SK-N-SH (cell line): ENCODE measurements around the gene STPG2. TPM values are rescaled to one million over a fixed set of nuclear protein-coding genes. Genes with fewer than 3 reads are reported as not detected.
"Not testable (repeated sequence)": the region's sequence is repeated elsewhere in the genome, so short reads cannot be mapped to it uniquely, and the experiment has no call there.

Source experiments
- CTCF ChIA-PET: fragments of 300-600, 350-600 bp; formaldehyde crosslinking; extraction: SDS; loops from one replicate; lab custom pipeline; 2021; lab: Yijun Ruan, JAX
- POLR2A ChIA-PET: fragments of 350-600 bp; sonication (Branson Sonifier 250); formaldehyde crosslinking; extraction: SDS; loops from one replicate; lab custom pipeline; 2020; ENCODE audit warnings: antibody characterized with exemption, inconsistent platforms; lab: Yijun Ruan, JAX
- DNase-seq: peaks from one replicate; pipeline ENCODE4 v3.0.0; 2012
- H2AFZ ChIP-seq: fragments of 200-600 bp; sonication (generic); 2 replicates; pipeline ENCODE4 v1.8.1; 2016; ENCODE audit warnings: antibody characterized with exemption, mild to moderate bottlenecking, low read depth
- H3F3A ChIP-seq: fragments of 200-600 bp; sonication (generic); replicated peaks from 2 replicates; pipeline ENCODE3; 2016; ENCODE audit warnings: antibody characterized with exemption, mild to moderate bottlenecking; ENCODE audit not compliant: insufficient read depth
- H3K27ac ChIP-seq, 2 experiments: fragments of 200-500 bp in 1 of 2; fragments of 200-600 bp in 1 of 2; sonication (Bioruptor generic) in 1 of 2; sonication (generic), shearing (Covaris generic) in 1 of 2; 2 replicates each; pipeline versions ENCODE4 v1.5.1 to v1.6.1; 2014 to 2016; ENCODE audit warnings: low read depth in 2 of 2, inconsistent platforms in 1 of 2, low read length in 1 of 2, mild to moderate bottlenecking in 1 of 2, mixed read lengths in 1 of 2
- H3K27me3 ChIP-seq: fragments of 200-600 bp; sonication (generic), shearing (Covaris generic); 2 replicates; pipeline ENCODE4 v1.6.1; 2016; ENCODE audit warnings: mixed run types; ENCODE audit not compliant: insufficient read depth
- H3K36me3 ChIP-seq, 2 experiments: fragments of 200-500 bp in 1 of 2; fragments of 200-600 bp in 1 of 2; sonication (Bioruptor generic) in 1 of 2; sonication (generic) in 1 of 2; replicated peaks in 1 of 2; 2 replicates each; pipeline versions ENCODE3 to v1.5.1; 2014 to 2016; ENCODE audit warnings: low read length in 1 of 2, mild to moderate bottlenecking in 1 of 2; ENCODE audit not compliant: insufficient read depth in 2 of 2, control insufficient read depth in 1 of 2
- H3K4me1 ChIP-seq, 2 experiments: fragments of 200-500 bp in 1 of 2; fragments of 200-600 bp in 1 of 2; sonication (Bioruptor generic) in 1 of 2; sonication (generic), shearing (Covaris generic) in 1 of 2; 2 replicates each; pipeline versions ENCODE4 v1.5.1 to v1.6.1; 2014 to 2016; ENCODE audit warnings: low read depth in 1 of 2, low read length in 1 of 2, mixed run types in 1 of 2; ENCODE audit not compliant: insufficient read depth in 2 of 2, control insufficient read depth in 1 of 2
- H3K4me2 ChIP-seq: fragments of 200-600 bp; sonication (generic), shearing (Covaris generic); 2 replicates; pipeline ENCODE4 v1.6.1; 2017; ENCODE audit warnings: mixed run types
- H3K4me3 ChIP-seq, 2 experiments: fragments of 200-500 bp in 1 of 2; fragments of 200-600 bp in 1 of 2; sonication (Bioruptor generic) in 1 of 2; sonication (generic), shearing (Covaris generic) in 1 of 2; 2 replicates each; pipeline versions ENCODE4 v1.5.1 to v1.8.1; 2014 to 2016; ENCODE audit warnings: low read depth in 2 of 2, inconsistent platforms in 1 of 2, low read length in 1 of 2, mild to moderate bottlenecking in 1 of 2, mixed read lengths in 1 of 2, moderate library complexity in 1 of 2
- H3K79me2 ChIP-seq: fragments of 200-600 bp; sonication (generic); 2 replicates; pipeline ENCODE4 v1.8.1; 2017; ENCODE audit warnings: mild to moderate bottlenecking; ENCODE audit not compliant: insufficient read depth
- H3K9ac ChIP-seq: fragments of 200-600 bp; sonication (generic); 2 replicates; pipeline ENCODE4 v1.6.1; 2017; ENCODE audit warnings: mixed run types
- H3K9me2 ChIP-seq: fragments of 200-600 bp; sonication (generic); 2 replicates; pipeline ENCODE4 v1.6.1; 2017; ENCODE audit warnings: mixed run types
- H3K9me3 ChIP-seq: fragments of 200-600 bp; sonication (generic); 2 replicates; pipeline ENCODE4 v1.6.1; 2017; ENCODE audit warnings: mixed run types, mild to moderate bottlenecking, moderate library complexity
- H4K20me1 ChIP-seq: fragments of 200-600 bp; sonication (generic); 2 replicates; pipeline ENCODE4 v1.6.1; 2017; ENCODE audit warnings: mild to moderate bottlenecking, mixed run types; ENCODE audit not compliant: insufficient read depth
- CHD2 ChIP-seq: fragments of 150-350 bp; IDR thresholded peaks from 2 replicates; pipeline ENCODE4 v1.6.1; 2018; ENCODE audit warnings: low read length; ENCODE audit not compliant: partially characterized antibody
- FOSL2 ChIP-seq: IDR thresholded peaks from 2 replicates; pipeline ENCODE4 v1.4.0; 2012; ENCODE audit warnings: low read depth, mild to moderate bottlenecking, moderate library complexity, borderline replicate concordance
- GATA2 ChIP-seq: sonication (generic); formaldehyde crosslinking; IDR thresholded peaks from 2 replicates; pipeline ENCODE4 v1.5.0; 2020; ENCODE audit warnings: mild to moderate bottlenecking, missing genetic modification reagents
- JUND ChIP-seq: IDR thresholded peaks from 2 replicates; pipeline ENCODE4 v1.4.0; 2012
- MEF2A ChIP-seq: IDR thresholded peaks from 2 replicates; pipeline ENCODE4 v1.4.0; 2012; ENCODE audit warnings: low read depth, borderline replicate concordance
- MXI1 ChIP-seq: IDR thresholded peaks from 2 replicates; pipeline ENCODE4 v1.6.1; 2012; ENCODE audit warnings: mild to moderate bottlenecking, low read depth, low read length, improper control_type of control experiment
- POLR2AphosphoS5 ChIP-seq: IDR thresholded peaks from 2 replicates; pipeline ENCODE4 v1.6.1; 2012; ENCODE audit warnings: low read depth, low read length
- RAD21 ChIP-seq: IDR thresholded peaks from 2 replicates; pipeline ENCODE4 v1.6.1; 2012; ENCODE audit warnings: mild to moderate bottlenecking, low read length
- RCOR1 ChIP-seq: fragments of 150-350 bp; IDR thresholded peaks from 2 replicates; pipeline ENCODE4 v1.6.1; 2017; ENCODE audit warnings: antibody characterized with exemption, low read length
- RFX5 ChIP-seq: IDR thresholded peaks from 2 replicates; pipeline ENCODE4 v1.6.1; 2012; ENCODE audit warnings: mild to moderate bottlenecking, improper control_type of control experiment, low read length
- YY1 ChIP-seq: IDR thresholded peaks from 2 replicates; pipeline ENCODE4 v1.4.0; 2012; ENCODE audit warnings: low read depth, mild to moderate bottlenecking
- WGBS: methylation state at CpG from one replicate; pipeline ENCODE4 v1.1.6; 2017; ENCODE audit warnings: low lambda C conversion rate; 5-methylcytosine and 5-hydroxymethylcytosine counted together
- polyA plus RNA-seq, 3 experiments: library from polyadenylated mRNA; depleted of rRNA; stranded (reverse); fragments of >200 nt; gene quantifications; 2 replicates each; pipeline ENCODE4 v1.2.3, GENCODE V29; 2012
- TF ChIP-seq, protein P1 (sequence below): IDR thresholded peaks from 2 replicates; pipeline ENCODE4; 2012
- TF ChIP-seq, protein P2 (sequence below): IDR thresholded peaks from 2 replicates; pipeline ENCODE4 v1.4.0; 2012; ENCODE audit warnings: low read depth, borderline replicate concordance
- TF ChIP-seq, protein P3 (sequence below): fragments of 150-350 bp; IDR thresholded peaks from 2 replicates; pipeline ENCODE4 v1.6.1; 2016; ENCODE audit warnings: mild to moderate bottlenecking, low read depth, low read length

Gene STPG2
- polyA plus RNA-seq, 1 of the 3 experiments (the other 2 are of a cell fraction) = not detected

DNA sequence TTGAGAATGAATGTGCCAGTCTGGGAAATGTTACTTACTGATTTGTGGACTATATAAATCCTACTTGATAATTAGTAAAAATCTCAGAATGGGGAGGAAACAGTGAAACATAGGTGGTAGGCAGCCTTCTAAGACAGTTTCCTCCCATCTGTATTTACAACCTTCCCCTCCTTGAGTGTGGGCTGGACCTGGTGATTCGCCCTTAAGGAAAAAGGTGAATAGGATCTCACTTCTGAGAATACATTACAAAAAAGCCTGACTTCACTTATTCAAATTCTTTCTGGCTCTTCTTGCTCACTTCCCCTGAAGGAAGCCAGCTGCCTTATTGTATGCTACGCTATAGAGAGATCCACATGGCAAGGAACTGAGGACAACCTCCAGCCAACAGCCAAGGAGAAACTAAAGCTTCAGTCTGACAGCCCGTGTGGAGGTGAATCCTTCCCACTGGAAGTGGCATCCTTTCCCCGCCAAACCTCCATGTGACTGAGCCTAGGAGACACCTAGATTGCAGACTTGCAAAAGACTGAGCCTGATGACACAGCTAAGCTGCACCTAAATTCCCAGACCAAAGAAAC lies 585.0 kb downstream of the STPG2 start:
- H3K36me3 ChIP-seq = no peaks in the 10 kb centered on the region
- 49% methylated on average over 4 of the region's 4 CpGs for WGBS
- POLR2A ChIA-PET = no interaction called here
- TF ChIP-seq RAD21 = no peak
- TF ChIP-seq, protein P1, sequence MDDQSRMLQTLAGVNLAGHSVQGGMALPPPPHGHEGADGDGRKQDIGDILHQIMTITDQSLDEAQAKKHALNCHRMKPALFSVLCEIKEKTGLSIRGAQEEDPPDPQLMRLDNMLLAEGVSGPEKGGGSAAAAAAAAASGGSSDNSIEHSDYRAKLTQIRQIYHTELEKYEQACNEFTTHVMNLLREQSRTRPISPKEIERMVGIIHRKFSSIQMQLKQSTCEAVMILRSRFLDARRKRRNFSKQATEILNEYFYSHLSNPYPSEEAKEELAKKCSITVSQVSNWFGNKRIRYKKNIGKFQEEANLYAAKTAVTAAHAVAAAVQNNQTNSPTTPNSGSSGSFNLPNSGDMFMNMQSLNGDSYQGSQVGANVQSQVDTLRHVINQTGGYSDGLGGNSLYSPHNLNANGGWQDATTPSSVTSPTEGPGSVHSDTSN = no peak
- TF ChIP-seq, protein P2, sequence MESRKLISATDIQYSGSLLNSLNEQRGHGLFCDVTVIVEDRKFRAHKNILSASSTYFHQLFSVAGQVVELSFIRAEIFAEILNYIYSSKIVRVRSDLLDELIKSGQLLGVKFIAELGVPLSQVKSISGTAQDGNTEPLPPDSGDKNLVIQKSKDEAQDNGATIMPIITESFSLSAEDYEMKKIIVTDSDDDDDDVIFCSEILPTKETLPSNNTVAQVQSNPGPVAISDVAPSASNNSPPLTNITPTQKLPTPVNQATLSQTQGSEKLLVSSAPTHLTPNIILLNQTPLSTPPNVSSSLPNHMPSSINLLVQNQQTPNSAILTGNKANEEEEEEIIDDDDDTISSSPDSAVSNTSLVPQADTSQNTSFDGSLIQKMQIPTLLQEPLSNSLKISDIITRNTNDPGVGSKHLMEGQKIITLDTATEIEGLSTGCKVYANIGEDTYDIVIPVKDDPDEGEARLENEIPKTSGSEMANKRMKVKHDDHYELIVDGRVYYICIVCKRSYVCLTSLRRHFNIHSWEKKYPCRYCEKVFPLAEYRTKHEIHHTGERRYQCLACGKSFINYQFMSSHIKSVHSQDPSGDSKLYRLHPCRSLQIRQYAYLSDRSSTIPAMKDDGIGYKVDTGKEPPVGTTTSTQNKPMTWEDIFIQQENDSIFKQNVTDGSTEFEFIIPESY = no peak
- TF ChIP-seq FOSL2 = no peak
- TF ChIP-seq, protein P3, sequence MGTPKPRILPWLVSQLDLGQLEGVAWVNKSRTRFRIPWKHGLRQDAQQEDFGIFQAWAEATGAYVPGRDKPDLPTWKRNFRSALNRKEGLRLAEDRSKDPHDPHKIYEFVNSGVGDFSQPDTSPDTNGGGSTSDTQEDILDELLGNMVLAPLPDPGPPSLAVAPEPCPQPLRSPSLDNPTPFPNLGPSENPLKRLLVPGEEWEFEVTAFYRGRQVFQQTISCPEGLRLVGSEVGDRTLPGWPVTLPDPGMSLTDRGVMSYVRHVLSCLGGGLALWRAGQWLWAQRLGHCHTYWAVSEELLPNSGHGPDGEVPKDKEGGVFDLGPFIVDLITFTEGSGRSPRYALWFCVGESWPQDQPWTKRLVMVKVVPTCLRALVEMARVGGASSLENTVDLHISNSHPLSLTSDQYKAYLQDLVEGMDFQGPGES = no peak
- no peak for TF ChIP-seq JUND
- no peak for TF ChIP-seq CHD2
- TF ChIP-seq RCOR1 = no peak
- TF ChIP-seq MXI1 = no peak
- no peak for TF ChIP-seq RFX5
- no peak for TF ChIP-seq YY1
- TF ChIP-seq MEF2A = no peak
- TF ChIP-seq GATA2 = no peak
- TF ChIP-seq POLR2AphosphoS5 = no peak
- H3K9me2 ChIP-seq = no peaks in the 10 kb centered on the region
- no peaks in the 10 kb centered on the region for H3K4me1 ChIP-seq
- H3K9me3 ChIP-seq = no peaks in the 10 kb centered on the region
- H3F3A ChIP-seq = no peaks in the 10 kb centered on the region
- H3K27me3 ChIP-seq = no peaks in the 10 kb centered on the region
- no peak overlapping the region for H3K9ac ChIP-seq
- no peak overlapping the region for H3K27ac ChIP-seq
- no peak for DNase-seq
- CTCF ChIA-PET = no interaction called here
- no peak overlapping the region for H2AFZ ChIP-seq
- H3K4me3 ChIP-seq = no peak overlapping the region
- no peaks in the 10 kb centered on the region for H3K79me2 ChIP-seq
- H4K20me1 ChIP-seq = no peaks in the 10 kb centered on the region
- no peak overlapping the region for H3K4me2 ChIP-seq

DNA sequence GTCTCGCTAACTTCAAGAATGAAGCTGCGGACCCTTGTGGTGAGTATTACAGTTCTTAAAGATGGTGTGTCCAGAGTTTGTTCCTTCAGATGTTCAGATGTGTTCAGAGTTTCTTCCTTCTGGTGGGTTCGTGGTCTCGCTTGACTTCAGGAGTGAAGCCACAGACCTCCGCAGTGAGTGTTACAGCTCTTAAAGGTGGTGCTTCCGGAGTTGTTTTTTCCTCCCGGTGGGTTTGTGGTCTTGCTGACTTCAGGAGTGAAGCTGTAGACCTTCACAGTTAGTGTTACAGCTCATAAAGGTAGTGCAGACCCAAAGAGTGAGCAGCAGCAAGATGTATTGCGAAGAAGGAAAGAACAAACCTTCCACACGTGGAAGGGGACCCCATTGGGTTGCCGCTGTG lies 592.6 kb downstream of the STPG2 start:
- 66% methylated on average over 9 of the region's 10 CpGs for WGBS
- POLR2A ChIA-PET, H3K9me2 ChIP-seq, H3K27ac ChIP-seq, H3K9ac ChIP-seq, H3K79me2 ChIP-seq, H3F3A ChIP-seq, H3K4me1 ChIP-seq, H3K4me2 ChIP-seq, H3K4me3 ChIP-seq, H3K27me3 ChIP-seq, H4K20me1 ChIP-seq, DNase-seq, H2AFZ ChIP-seq, H3K9me3 ChIP-seq, CTCF ChIA-PET, H3K36me3 ChIP-seq: not testable (repeated sequence)
